Measurements from ENCODE around the gene FAAP20.

Gene FAAP20

GRCh38 chr1:2233997-2234761, 39.6 kb upstream of the FAAP20 start (continued):
- TF ChIP-seq ZNF510 (tag by site-specific recombination; IDR thresholded peaks at IDR 0.05; ENCODE audit: insufficient replicate concordance) (no peak), ZNF140 (tag by site-specific recombination; IDR thresholded peaks at IDR 0.05) (no peak), ZBTB48 (tag by site-specific recombination; IDR thresholded peaks at IDR 0.05) (no peak), SCRT2 (tag by site-specific recombination; IDR thresholded peaks at IDR 0.05) (no peak), ZNF585B (tag by site-specific recombination; IDR thresholded peaks at IDR 0.05) (no peak), ZNF660 (tag by site-specific recombination; IDR thresholded peaks at IDR 0.05) (0 out of 2 replicates have a peak, but pooled peaks have one; percentile 12), ZNF76 (tag by site-specific recombination; IDR thresholded peaks at IDR 0.05; ENCODE audit: borderline replicate concordance, low read depth) (no peak), KLF9 (tag by site-specific recombination; IDR thresholded peaks at IDR 0.05; ENCODE audit: low read depth) (no peak), ZNF544 (tag by site-specific recombination; IDR thresholded peaks at IDR 0.05) (no peak), YY1 (tag by site-specific recombination; IDR thresholded peaks at IDR 0.05) (no peak), ZNF335 (tag by site-specific recombination; conservative IDR thresholded peaks at IDR 0.05) (peak; percentile 83), ZNF701 (tag by site-specific recombination; IDR thresholded peaks at IDR 0.05) (no peak), ZNF404 (tag by site-specific recombination; IDR thresholded peaks at IDR 0.05) (no peak), IKZF3 (tag by site-specific recombination; IDR thresholded peaks at IDR 0.05) (no peak), ZBTB20 (tag by site-specific recombination; IDR thresholded peaks at IDR 0.05) (peak; percentile 84), ZIC2 (tag by site-specific recombination; IDR thresholded peaks at IDR 0.05) (peak; percentile 55), ZNF174 (tag by site-specific recombination; IDR thresholded peaks at IDR 0.05) (no peak), ZNF776 (tag by site-specific recombination; IDR thresholded peaks at IDR 0.05; ENCODE audit: borderline replicate concordance) (no peak), SP3 (tag by site-specific recombination; IDR thresholded peaks at IDR 0.05) (no peak), ZBTB17 (tag by site-specific recombination; IDR thresholded peaks at IDR 0.05) (no peak), ZNF423 (tag by site-specific recombination; IDR thresholded peaks at IDR 0.05) (no peak), ZNF157 (tag by site-specific recombination; IDR thresholded peaks at IDR 0.05) (no peak), MZF1 (tag by site-specific recombination; IDR thresholded peaks at IDR 0.05; ENCODE audit: borderline replicate concordance) (no peak), FEZF1 (tag by site-specific recombination; IDR thresholded peaks at IDR 0.05) (no peak), ZNF280D (tag by site-specific recombination; IDR thresholded peaks at IDR 0.05) (no peak), ZNF600 (tag by site-specific recombination; IDR thresholded peaks at IDR 0.05) (no peak)
- TF ChIP-seq, protein P1, sequence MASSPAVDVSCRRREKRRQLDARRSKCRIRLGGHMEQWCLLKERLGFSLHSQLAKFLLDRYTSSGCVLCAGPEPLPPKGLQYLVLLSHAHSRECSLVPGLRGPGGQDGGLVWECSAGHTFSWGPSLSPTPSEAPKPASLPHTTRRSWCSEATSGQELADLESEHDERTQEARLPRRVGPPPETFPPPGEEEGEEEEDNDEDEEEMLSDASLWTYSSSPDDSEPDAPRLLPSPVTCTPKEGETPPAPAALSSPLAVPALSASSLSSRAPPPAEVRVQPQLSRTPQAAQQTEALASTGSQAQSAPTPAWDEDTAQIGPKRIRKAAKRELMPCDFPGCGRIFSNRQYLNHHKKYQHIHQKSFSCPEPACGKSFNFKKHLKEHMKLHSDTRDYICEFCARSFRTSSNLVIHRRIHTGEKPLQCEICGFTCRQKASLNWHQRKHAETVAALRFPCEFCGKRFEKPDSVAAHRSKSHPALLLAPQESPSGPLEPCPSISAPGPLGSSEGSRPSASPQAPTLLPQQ (tag by site-specific recombination; IDR thresholded peaks at IDR 0.05): peak; percentile 59; the same call in 1 of the 2 replicates
- TF ChIP-seq, protein P2, sequence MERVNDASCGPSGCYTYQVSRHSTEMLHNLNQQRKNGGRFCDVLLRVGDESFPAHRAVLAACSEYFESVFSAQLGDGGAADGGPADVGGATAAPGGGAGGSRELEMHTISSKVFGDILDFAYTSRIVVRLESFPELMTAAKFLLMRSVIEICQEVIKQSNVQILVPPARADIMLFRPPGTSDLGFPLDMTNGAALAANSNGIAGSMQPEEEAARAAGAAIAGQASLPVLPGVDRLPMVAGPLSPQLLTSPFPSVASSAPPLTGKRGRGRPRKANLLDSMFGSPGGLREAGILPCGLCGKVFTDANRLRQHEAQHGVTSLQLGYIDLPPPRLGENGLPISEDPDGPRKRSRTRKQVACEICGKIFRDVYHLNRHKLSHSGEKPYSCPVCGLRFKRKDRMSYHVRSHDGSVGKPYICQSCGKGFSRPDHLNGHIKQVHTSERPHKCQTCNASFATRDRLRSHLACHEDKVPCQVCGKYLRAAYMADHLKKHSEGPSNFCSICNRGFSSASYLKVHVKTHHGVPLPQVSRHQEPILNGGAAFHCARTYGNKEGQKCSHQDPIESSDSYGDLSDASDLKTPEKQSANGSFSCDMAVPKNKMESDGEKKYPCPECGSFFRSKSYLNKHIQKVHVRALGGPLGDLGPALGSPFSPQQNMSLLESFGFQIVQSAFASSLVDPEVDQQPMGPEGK (tag by site-specific recombination; IDR thresholded peaks at IDR 0.05): peak; percentile 63; the same call in 1 of the 2 replicates
- TF ChIP-seq, protein P3, sequence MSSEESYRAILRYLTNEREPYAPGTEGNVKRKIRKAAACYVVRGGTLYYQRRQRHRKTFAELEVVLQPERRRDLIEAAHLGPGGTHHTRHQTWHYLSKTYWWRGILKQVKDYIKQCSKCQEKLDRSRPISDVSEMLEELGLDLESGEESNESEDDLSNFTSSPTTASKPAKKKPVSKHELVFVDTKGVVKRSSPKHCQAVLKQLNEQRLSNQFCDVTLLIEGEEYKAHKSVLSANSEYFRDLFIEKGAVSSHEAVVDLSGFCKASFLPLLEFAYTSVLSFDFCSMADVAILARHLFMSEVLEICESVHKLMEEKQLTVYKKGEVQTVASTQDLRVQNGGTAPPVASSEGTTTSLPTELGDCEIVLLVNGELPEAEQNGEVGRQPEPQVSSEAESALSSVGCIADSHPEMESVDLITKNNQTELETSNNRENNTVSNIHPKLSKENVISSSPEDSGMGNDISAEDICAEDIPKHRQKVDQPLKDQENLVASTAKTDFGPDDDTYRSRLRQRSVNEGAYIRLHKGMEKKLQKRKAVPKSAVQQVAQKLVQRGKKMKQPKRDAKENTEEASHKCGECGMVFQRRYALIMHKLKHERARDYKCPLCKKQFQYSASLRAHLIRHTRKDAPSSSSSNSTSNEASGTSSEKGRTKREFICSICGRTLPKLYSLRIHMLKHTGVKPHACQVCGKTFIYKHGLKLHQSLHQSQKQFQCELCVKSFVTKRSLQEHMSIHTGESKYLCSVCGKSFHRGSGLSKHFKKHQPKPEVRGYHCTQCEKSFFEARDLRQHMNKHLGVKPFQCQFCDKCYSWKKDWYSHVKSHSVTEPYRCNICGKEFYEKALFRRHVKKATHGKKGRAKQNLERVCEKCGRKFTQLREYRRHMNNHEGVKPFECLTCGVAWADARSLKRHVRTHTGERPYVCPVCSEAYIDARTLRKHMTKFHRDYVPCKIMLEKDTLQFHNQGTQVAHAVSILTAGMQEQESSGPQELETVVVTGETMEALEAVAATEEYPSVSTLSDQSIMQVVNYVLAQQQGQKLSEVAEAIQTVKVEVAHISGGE (tag by site-specific recombination; conservative IDR thresholded peaks at IDR 0.05; ENCODE audit: low read depth): no peak
- TF ChIP-seq, protein P4, sequence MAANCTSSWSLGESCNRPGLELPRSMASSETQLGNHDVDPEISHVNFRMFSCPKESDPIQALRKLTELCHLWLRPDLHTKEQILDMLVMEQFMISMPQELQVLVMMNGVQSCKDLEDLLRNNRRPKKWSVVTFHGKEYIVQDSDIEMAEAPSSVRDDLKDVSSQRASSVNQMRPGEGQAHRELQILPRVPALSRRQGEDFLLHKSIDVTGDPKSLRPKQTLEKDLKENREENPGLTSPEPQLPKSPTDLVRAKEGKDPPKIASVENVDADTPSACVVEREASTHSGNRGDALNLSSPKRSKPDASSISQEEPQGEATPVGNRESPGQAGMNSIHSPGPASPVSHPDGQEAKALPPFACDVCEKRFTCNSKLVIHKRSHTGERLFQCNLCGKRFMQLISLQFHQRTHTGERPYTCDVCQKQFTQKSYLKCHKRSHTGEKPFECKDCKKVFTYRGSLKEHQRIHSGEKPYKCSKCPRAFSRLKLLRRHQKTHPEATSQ (tag by site-specific recombination; IDR thresholded peaks at IDR 0.05): no peak
